ENCODE results near the gene ZFYVE19. TPM values are rescaled to one million over a fixed set of nuclear protein-coding genes. Genes with fewer than 3 reads are reported as not detected.

Gene ZFYVE19
- 10 to 100 TPM; 24.6 to 26.6 TPM for total RNA-seq

GRCh38 chr15:40807028-40807887 is at the start of gene ZFYVE19, which contains the start of gene DNAJC17:
Gene ZFYVE19 (plus strand): TSS chr15:40807089. CDS start chr15:40807590, 501 bp downstream.
Gene DNAJC17 (minus strand): TSS chr15:40807473. CDS start chr15:40807446, 27 bp downstream.
- peaks cover 0 to 11% of the 10 kb centered on the region in 2 donors for H3K36me3 Mint-ChIP-seq
- peak within 1 kb of the TSS; percentile 92 to 99 for H3K27ac Mint-ChIP-seq
- DNase-seq (ENCODE audit: low spot score in 2 of 2) (peak; percentile 91 to 95), ATAC-seq (peak; percentile 94 to 98)
- H3K9me3 Mint-ChIP-seq = no peaks in the 10 kb centered on the region

- no peak for ATAC-seq
- no peaks in the 10 kb centered on the region for H3K9me3 Mint-ChIP-seq
- no peak overlapping the region for H3K27ac Mint-ChIP-seq
- DNase-seq (ENCODE audit: low spot score in 2 of 2) = no peak
- H3K36me3 Mint-ChIP-seq = peaks cover 0 to 2% of the 10 kb centered on the region in 2 donors
Measured at GRCh38 chr15:40759961-40760360, 46.9 kb upstream of the ZFYVE19 start.

- ATAC-seq (peak; percentile 15 to 52), DNase-seq (ENCODE audit: low spot score in 2 of 2) (peak; percentile 47 to 77)
- H3K9me3 Mint-ChIP-seq = no peaks in the 10 kb centered on the region
- peak overlapping the region; percentile 62 to 74 for H3K27ac Mint-ChIP-seq
- H3K36me3 Mint-ChIP-seq = no peaks in the 10 kb centered on the region
Measured at GRCh38 chr15:40762919-40763800, 43.7 kb upstream of the ZFYVE19 start.

GRCh38 chr15:40763801-40764628 is 42.9 kb upstream of the ZFYVE19 start, which contains the start of gene GCHFR:
Gene GCHFR (plus strand): TSS chr15:40764068. CDS start chr15:40764181, 113 bp downstream.
- ATAC-seq (peak; percentile 76 to 78), DNase-seq (ENCODE audit: low spot score in 2 of 2) (peak; percentile 77 to 82)
- Mint-ChIP-seq H3K36me3 (no peaks in the 10 kb centered on the region), H3K9me3 (no peaks in the 10 kb centered on the region), H3K27ac (peak within 1 kb of the TSS; percentile 62 to 74)

- Mint-ChIP-seq H3K27ac (peak overlapping the region; percentile 62 to 65), H3K36me3 (no peaks in the 10 kb centered on the region), H3K9me3 (no peaks in the 10 kb centered on the region)
- ATAC-seq (no peak), DNase-seq (ENCODE audit: low spot score in 2 of 2) (no peak)
Measured at GRCh38 chr15:40764629-40765103, 42.2 kb upstream of the ZFYVE19 start.

GRCh38 chr15:40766194-40766815 is 40.6 kb upstream of the ZFYVE19 start:
- H3K9me3 Mint-ChIP-seq = no peaks in the 10 kb centered on the region
- ATAC-seq (no peak), DNase-seq (ENCODE audit: low spot score in 2 of 2) (no peak)
- no peaks in the 10 kb centered on the region for H3K36me3 Mint-ChIP-seq
- H3K27ac Mint-ChIP-seq = peak overlapping the region in 1 of 2 donors; percentile 55

- H3K36me3 Mint-ChIP-seq = no peaks in the 10 kb centered on the region
- H3K9me3 Mint-ChIP-seq = no peaks in the 10 kb centered on the region
- ATAC-seq = no peak
- no peak for DNase-seq (ENCODE audit: low spot score in 2 of 2)
- no peak overlapping the region for H3K27ac Mint-ChIP-seq
Measured at GRCh38 chr15:40766906-40767837, 39.7 kb upstream of the ZFYVE19 start.

GRCh38 chr15:40767838-40768500 is 38.9 kb upstream of the ZFYVE19 start:
- peak overlapping the region in 1 of 2 donors; percentile 88 for H3K27ac Mint-ChIP-seq
- H3K36me3 Mint-ChIP-seq = no peaks in the 10 kb centered on the region
- no peak for ATAC-seq
- H3K9me3 Mint-ChIP-seq = no peaks in the 10 kb centered on the region
- DNase-seq (ENCODE audit: low spot score in 2 of 2) = no peak

GRCh38 chr15:40768521-40769273 is 38.2 kb upstream of the ZFYVE19 start:
- H3K36me3 Mint-ChIP-seq = no peaks in the 10 kb centered on the region
- DNase-seq (ENCODE audit: low spot score in 2 of 2) = no peak
- H3K27ac Mint-ChIP-seq = peak overlapping the region; percentile 88 to 94
- H3K9me3 Mint-ChIP-seq = no peaks in the 10 kb centered on the region
- peak in 1 of 2 donors; percentile 23 for ATAC-seq

- DNase-seq (ENCODE audit: low spot score in 2 of 2) (peak; percentile 50 to 79), ATAC-seq (peak; percentile 63 to 76)
- H3K36me3 Mint-ChIP-seq = no peaks in the 10 kb centered on the region
- H3K27ac Mint-ChIP-seq = peak within 1 kb of the TSS; percentile 88 to 94
- no peaks in the 10 kb centered on the region for H3K9me3 Mint-ChIP-seq
Measured at GRCh38 chr15:40769274-40770146, 37.4 kb upstream of the ZFYVE19 start, which contains the start of gene C15orf62. Gene C15orf62 (plus strand): TSS chr15:40769980. CDS start chr15:40770496, 516 bp downstream.

GRCh38 chr15:40770147-40770721 is 36.7 kb upstream of the ZFYVE19 start:
- DNase-seq (ENCODE audit: low spot score in 2 of 2) (no peak), ATAC-seq (no peak)
- Mint-ChIP-seq H3K9me3 (no peaks in the 10 kb centered on the region), H3K36me3 (no peaks in the 10 kb centered on the region), H3K27ac (peak overlapping the region; percentile 84 to 88)

GRCh38 chr15:40771242-40771641 is 35.6 kb upstream of the ZFYVE19 start:
- ATAC-seq = no peak
- no peaks in the 10 kb centered on the region for H3K9me3 Mint-ChIP-seq
- no peak for DNase-seq (ENCODE audit: low spot score in 2 of 2)
- no peaks in the 10 kb centered on the region for H3K36me3 Mint-ChIP-seq
- peak overlapping the region in 1 of 2 donors; percentile 44 for H3K27ac Mint-ChIP-seq
